Right lobe of liver (tissue), 6 donors: ENCODE measurements around the gene GOLGA7B. TPM values are rescaled to one million over a fixed set of nuclear protein-coding genes. Genes with fewer than 3 reads are reported as not detected.

Source experiments
- ATAC-seq, 4 donors: fragments of 200-7000 bp; cut with Tn5 transposase; one replicate each; pipeline ENCODE4 v1.9.1; 2020; ENCODE audit warnings: mild to moderate bottlenecking in 4 of 4, moderate library complexity in 4 of 4
- DNase-seq, 3 donors: peaks; one replicate each; pipeline ENCODE4 v3.0.0-alpha.2; 2020
- H3K27ac ChIP-seq, 3 donors: fragments of 200-600 bp; one replicate each; pipeline ENCODE4 v1.8.0; 2022
- H3K27me3 ChIP-seq, 2 donors: fragments of 200-600 bp; one replicate each; pipeline ENCODE4 v1.8.0; 2022
- H3K36me3 ChIP-seq, 4 donors: fragments of 200-600 bp; sonication (generic) in 1 of 4; one replicate each; pipeline versions ENCODE4 v1.5.1 to v1.8.0; 2017 to 2022; ENCODE audit warnings: control low read depth in 1 of 4
- H3K4me1 ChIP-seq, 4 donors: fragments of 200-600 bp; sonication (generic) in 1 of 4; one replicate each; pipeline versions ENCODE4 v1.5.1 to v1.8.0; 2017 to 2022; ENCODE audit warnings: control low read depth in 1 of 4
- H3K4me3 ChIP-seq, 3 donors: fragments of 200-600 bp; one replicate each; pipeline ENCODE4 v1.8.0; 2022
- H3K9me3 ChIP-seq, 4 donors: fragments of 200-600 bp; sonication (generic) in 1 of 4; one replicate each; pipeline versions ENCODE4 v1.5.1 to v1.8.0; 2017 to 2022; ENCODE audit warnings: control low read depth in 1 of 4
- CTCF ChIP-seq, 4 donors: fragments of 200-600 bp in 3 of 4; fragments of 450-650 bp in 1 of 4; IDR thresholded peaks; one replicate each; pipeline versions ENCODE4 v1.5.1 to v1.8.0; 2016 to 2022; ENCODE audit warnings: antibody characterized with exemption in 4 of 4, mild to moderate bottlenecking in 2 of 4
- POLR2A ChIP-seq: fragments of 450-650 bp; IDR thresholded peaks from one replicate; pipeline ENCODE4 v1.6.1; 2017; ENCODE audit warnings: antibody characterized with exemption, mild to moderate bottlenecking
- WGBS: methylation state at CpG from one replicate; pipeline ENCODE4 v1.1.6; 2018; ENCODE audit warnings: low coverage, low lambda C conversion rate; ENCODE audit not compliant: insufficient coverage; ENCODE audit errors: missing lambda C conversion rate; 5-methylcytosine and 5-hydroxymethylcytosine counted together
- intact Hi-C, 2 donors: fragments of 100-400 bp; cut with DNase I; formaldehyde crosslinking; loops; one replicate each; pipeline versions ENCODE4 v1.11.2 to v1.14.1; 2022
- total RNA-seq, 6 experiments: library from RNA; depleted of rRNA in 2 of 6; stranded (reverse); fragments of >200 nt in 2 of 6; fragmentation: NEBNext Ultra II Directional in 3 of 6; extraction: Animal tissue kit (Norgen Biotek cat#: 25700) in 3 of 6; gene quantifications; one replicate each; pipeline versions ENCODE4 v1.1.0 to v1.2.4, GENCODE V29; 2016 to 2023
- donor health status: DM: no; HTN: yes; CAD: no.
- donor health status: DM: no; HTN: no; CAD: no.
- donor health status: DM: no; HTN: no; CAD: no.
- donor health status: DM: no; HTN: yes; CAD: no.
- donor health status: DM: no; HTN: yes; CAD: no.

GOLGA7B gene
- total RNA-seq, 6 experiments from 2014 or later, result 0.06 to 0.28 (median 0.14) TPM

- H3K9me3 ChIP-seq, result no peaks in the 10 kb centered on the region
- intact Hi-C loops, result no loop called here
- no peaks in the 10 kb centered on the region for H3K27me3 ChIP-seq
- H3K27ac ChIP-seq, result no peak overlapping the region
- no peak for TF ChIP-seq POLR2A
- no peak for TF ChIP-seq CTCF (IDR thresholded peaks at IDR 0.05)
- ATAC-seq, result no peak
- no peak overlapping the region for H3K4me3 ChIP-seq
- H3K4me1 ChIP-seq, result no peaks in the 10 kb centered on the region
- WGBS, result 69% methylated on average over 5 of the region's 13 CpGs
- DNase-seq, result no peak
- no peaks in the 10 kb centered on the region for H3K36me3 ChIP-seq
Observed at GRCh38 chr10:97895084-97895483, 45.4 kb downstream of the GOLGA7B start.

GRCh38 chr10:97895915-97896314 lies 46.3 kb downstream of the GOLGA7B start:
- ATAC-seq (peak; percentile 36 to 64 (median 48)), DNase-seq (no peak)
- Histone ChIP-seq H3K9me3 (no peaks in the 10 kb centered on the region), H3K27ac (no peak overlapping the region), H3K4me1 (no peaks in the 10 kb centered on the region), H3K36me3 (no peaks in the 10 kb centered on the region), H3K4me3 (no peak overlapping the region), H3K27me3 (no peaks in the 10 kb centered on the region)
- intact Hi-C loops, result no loop called here
- TF ChIP-seq CTCF (IDR thresholded peaks at IDR 0.05), result no peak
- no peak for TF ChIP-seq POLR2A
- 20% methylated on average over 1 of the region's 9 CpGs for WGBS

DNA sequence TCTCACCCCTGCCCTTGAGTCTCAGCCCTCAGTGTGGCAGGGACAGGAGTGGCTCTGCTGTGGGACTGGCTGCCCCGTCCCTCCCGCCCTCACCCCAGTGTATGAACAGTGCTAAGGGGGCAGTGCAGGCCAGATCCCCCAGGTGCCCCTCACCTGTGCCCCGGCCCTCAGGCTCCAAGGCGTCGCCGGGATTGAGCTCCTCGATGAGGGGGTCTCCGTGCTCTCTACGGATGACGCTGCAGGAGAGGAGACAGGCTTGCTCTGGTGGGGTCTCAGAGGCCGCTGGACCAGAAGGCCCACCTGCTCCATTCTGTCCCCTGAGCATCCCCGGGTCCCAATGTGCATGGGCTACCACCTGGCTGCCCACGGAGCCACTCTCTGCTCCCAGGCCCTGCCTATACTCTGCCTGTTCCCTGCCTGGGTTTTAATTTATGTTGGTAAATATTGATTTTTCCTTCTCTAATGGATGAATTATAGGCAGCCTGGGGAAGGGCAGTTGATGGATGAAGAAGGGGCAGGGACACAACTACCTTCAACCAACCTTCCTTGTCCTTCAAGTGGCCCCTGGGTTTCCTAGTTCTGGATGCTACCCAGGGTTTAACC lies 47.2 kb downstream of the GOLGA7B start:
- DNase-seq (no peak), ATAC-seq (no peak)
- intact Hi-C loops, result no loop called here

DNA sequence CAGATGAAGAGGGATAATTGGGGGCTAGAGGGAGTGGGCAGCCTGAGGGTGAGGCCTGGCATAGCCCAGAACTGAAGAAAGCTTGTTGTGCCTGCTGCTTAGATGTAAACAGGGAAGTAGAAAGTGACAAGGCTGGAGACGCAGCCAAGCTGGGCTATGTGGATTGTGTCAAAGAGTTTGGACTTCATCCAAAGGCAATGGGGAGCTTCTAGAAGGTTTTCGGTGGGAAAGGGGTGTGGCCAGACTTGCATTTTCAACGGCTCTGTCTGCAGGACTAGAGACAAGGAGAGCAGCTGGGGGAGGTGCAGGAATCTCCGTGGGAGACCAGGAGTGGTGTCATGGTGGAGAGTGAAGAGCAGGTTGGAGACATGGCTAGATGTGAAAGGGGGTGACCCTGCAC lies 48.8 kb downstream of the GOLGA7B start:
- Histone ChIP-seq H3K4me3 (no peak overlapping the region), H3K27ac (no peak overlapping the region), H3K27me3 (no peaks in the 10 kb centered on the region), H3K36me3 (no peaks in the 10 kb centered on the region), H3K4me1 (no peaks in the 10 kb centered on the region), H3K9me3 (no peaks in the 10 kb centered on the region)
- no peak for TF ChIP-seq CTCF (IDR thresholded peaks at IDR 0.05)
- TF ChIP-seq POLR2A, result no peak
- DNase-seq (no peak), ATAC-seq (no peak)
- intact Hi-C loops, result no loop called here
- WGBS, result 30% methylated on average over 4 of the region's 4 CpGs

More for the DNA sequence above, 47.2 kb downstream of the GOLGA7B start:
- Histone ChIP-seq H3K27me3 (no peaks in the 10 kb centered on the region), H3K4me1 (no peaks in the 10 kb centered on the region), H3K4me3 (no peak overlapping the region), H3K9me3 (no peaks in the 10 kb centered on the region), H3K27ac (no peak overlapping the region), H3K36me3 (no peaks in the 10 kb centered on the region)
- 60% methylated on average over 1 of the region's 13 CpGs for WGBS
- no peak for TF ChIP-seq POLR2A
- no peak for TF ChIP-seq CTCF (IDR thresholded peaks at IDR 0.05)

DNA sequence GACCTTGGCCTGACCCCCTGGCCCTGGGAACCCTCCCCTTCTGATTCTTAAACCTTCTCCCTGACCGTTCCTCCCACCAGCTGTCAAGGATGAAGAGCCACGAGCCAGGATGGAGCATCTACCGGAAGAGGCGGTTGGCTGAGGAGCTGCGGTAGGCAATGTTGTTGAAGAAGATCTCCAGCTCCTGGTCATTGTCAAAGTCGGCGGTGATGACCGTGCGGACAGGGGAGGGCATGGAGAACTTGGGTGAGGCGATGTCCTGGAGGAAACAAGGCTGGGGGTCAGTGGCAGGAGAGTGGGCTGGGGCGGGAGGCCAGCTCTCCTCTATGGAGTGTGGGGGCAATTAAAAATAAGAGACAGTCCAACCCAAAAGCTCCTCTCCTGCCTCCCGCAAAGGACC lies 51.7 kb downstream of the GOLGA7B start:
- Histone ChIP-seq H3K9me3 (no peaks in the 10 kb centered on the region), H3K27ac (no peak overlapping the region), H3K27me3 (no peaks in the 10 kb centered on the region), H3K36me3 (no peaks in the 10 kb centered on the region), H3K4me3 (no peak overlapping the region), H3K4me1 (no peaks in the 10 kb centered on the region)
- TF ChIP-seq CTCF (IDR thresholded peaks at IDR 0.05), result no peak
- TF ChIP-seq POLR2A, result no peak
- DNase-seq, result no peak
- no peak for ATAC-seq
- WGBS, result 59% methylated on average over 4 of the region's 12 CpGs
- intact Hi-C loops, result no loop called here
